ENCODE results near the gene SAMD9.

DNA sequence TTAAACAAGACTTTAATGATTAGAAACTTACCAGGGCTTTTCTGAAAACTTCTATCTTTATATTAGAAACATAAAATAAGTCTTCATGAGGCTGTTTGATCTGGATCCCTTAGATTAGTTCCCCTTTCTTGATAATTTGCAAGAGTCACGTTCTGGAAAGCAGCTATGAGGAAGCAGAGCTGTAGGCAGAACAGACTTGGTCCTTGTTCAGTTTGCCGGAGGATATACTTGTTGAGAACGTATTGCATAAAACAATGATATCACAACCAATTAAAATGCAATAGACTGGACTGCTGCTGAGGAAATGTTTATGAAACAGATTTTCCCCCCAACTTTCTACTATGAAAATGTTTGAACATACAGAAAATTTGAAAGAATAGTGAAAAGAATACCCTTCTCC is 27.6 kb upstream of the SAMD9 start:
- TF ChIP-seq, protein P1, sequence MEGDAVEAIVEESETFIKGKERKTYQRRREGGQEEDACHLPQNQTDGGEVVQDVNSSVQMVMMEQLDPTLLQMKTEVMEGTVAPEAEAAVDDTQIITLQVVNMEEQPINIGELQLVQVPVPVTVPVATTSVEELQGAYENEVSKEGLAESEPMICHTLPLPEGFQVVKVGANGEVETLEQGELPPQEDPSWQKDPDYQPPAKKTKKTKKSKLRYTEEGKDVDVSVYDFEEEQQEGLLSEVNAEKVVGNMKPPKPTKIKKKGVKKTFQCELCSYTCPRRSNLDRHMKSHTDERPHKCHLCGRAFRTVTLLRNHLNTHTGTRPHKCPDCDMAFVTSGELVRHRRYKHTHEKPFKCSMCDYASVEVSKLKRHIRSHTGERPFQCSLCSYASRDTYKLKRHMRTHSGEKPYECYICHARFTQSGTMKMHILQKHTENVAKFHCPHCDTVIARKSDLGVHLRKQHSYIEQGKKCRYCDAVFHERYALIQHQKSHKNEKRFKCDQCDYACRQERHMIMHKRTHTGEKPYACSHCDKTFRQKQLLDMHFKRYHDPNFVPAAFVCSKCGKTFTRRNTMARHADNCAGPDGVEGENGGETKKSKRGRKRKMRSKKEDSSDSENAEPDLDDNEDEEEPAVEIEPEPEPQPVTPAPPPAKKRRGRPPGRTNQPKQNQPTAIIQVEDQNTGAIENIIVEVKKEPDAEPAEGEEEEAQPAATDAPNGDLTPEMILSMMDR (conservative IDR thresholded peaks at IDR 0.05) = no peak
- no peak for TF ChIP-seq ZFX (IDR thresholded peaks at IDR 0.05)

All from C4-2B (cell line).